VCaP (cell line): ENCODE measurements around the gene TRAFD1.

Source experiments
- H3K27ac ChIP-seq: fragments of 450-650 bp; 2 replicates; pipeline ENCODE4 v1.5.1; 2017
- TF ChIP-seq, protein P1 (sequence below): fragments of 450-650 bp; conservative IDR thresholded peaks from 2 replicates; pipeline ENCODE4 v1.5.1; 2017; ENCODE audit warnings: mild to moderate bottlenecking, moderate library complexity

The TRAFD1 gene

DNA sequence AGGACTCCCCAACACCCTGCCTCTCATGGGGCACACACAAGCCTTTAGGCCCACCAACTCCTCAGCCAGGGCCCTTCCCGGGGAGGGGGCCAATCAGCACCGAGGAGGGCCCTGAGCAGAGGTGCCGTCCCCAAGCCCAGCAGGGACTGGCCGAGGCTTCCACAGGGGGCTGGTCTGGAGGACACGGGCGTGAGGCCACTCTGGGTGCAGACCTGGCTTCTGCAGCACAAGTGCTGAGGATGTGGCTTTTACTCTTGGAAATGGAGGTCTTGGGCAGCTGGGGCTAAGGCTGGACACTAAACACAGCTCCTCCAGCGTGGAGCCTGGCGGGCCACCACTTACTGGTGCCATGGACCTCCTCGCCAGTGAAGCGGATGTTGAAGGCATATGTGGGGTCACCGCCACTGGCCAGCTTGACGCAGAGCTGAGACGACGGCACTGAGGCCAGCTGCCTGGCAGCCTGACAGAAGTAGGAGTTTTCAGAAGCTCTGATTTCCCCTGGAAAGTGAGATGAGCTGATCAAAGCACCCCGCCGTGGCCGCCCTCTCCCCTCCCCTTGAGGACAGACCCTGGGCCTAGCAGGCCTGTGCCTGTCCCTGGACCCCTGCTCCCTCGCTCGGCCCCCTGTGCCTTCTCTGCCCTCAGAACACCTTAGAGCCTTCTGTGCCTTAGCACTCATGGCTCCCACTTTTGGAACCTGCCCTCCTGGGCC, 44.0 kb downstream of the TRAFD1 start:
- no peak overlapping the region for H3K27ac ChIP-seq
- TF ChIP-seq, protein P1, sequence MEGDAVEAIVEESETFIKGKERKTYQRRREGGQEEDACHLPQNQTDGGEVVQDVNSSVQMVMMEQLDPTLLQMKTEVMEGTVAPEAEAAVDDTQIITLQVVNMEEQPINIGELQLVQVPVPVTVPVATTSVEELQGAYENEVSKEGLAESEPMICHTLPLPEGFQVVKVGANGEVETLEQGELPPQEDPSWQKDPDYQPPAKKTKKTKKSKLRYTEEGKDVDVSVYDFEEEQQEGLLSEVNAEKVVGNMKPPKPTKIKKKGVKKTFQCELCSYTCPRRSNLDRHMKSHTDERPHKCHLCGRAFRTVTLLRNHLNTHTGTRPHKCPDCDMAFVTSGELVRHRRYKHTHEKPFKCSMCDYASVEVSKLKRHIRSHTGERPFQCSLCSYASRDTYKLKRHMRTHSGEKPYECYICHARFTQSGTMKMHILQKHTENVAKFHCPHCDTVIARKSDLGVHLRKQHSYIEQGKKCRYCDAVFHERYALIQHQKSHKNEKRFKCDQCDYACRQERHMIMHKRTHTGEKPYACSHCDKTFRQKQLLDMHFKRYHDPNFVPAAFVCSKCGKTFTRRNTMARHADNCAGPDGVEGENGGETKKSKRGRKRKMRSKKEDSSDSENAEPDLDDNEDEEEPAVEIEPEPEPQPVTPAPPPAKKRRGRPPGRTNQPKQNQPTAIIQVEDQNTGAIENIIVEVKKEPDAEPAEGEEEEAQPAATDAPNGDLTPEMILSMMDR = no peak

- H3K27ac ChIP-seq = no peak overlapping the region
Measured at GRCh38 chr12:112169966-112170365, 44.6 kb downstream of the TRAFD1 start.

DNA sequence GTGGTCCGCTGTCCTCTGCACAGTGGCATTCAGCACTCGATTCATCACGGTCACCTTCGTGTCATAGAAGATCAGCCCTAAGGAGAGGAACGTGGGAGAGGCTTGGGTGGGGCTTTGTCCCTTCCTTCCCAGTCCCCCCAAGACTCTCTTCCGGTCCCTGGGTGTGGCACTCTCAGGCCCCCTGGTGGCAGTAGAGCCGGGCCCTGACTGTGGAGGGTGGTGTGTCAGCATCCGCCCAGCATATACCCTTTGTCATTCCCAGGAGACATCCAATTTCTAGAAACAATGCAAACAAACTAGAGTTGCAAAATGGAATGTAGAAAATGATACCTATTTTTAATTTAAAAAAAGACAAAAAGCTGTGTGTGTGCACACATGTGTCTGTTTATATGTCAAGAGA, 45.0 kb downstream of the TRAFD1 start:
- no peak overlapping the region for H3K27ac ChIP-seq
- TF ChIP-seq, protein P1 = peak; percentile 40; the same call in 1 of the 2 replicates

More at GRCh38 chr12:112169966-112170365, 44.6 kb downstream of the TRAFD1 start:
- TF ChIP-seq, protein P1 = no peak

DNA sequence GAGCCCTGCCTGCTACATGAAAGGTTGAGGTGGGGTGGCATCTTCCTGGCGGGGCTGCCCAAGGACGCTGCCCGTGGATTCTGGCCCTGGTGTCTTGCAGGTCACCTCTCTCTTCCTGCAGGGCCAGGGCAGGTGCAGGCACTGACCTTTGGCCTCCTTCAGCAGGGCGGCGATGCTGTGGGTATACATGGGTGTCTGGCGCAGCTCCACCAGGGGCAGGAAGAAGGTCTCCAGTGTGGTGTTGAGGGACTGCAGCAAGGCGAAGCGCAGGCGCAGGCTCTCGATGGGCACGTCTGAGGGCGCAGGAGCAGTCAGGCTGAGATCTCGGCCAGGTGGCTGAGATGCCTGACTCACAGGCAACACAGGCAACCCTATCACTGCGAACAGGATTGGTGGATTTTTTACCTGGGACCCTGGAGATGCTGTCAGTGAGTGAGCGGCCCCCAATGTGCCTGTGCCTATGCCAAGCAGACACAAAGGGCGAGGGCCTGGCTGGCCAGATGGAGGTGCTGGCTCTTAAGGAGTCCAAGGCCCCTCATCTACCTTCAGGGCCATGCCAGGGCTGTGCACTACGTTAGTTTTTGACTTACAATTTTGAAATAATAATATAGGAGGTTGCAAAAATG, 45.7 kb downstream of the TRAFD1 start:
- TF ChIP-seq, protein P1 = no peak

DNA sequence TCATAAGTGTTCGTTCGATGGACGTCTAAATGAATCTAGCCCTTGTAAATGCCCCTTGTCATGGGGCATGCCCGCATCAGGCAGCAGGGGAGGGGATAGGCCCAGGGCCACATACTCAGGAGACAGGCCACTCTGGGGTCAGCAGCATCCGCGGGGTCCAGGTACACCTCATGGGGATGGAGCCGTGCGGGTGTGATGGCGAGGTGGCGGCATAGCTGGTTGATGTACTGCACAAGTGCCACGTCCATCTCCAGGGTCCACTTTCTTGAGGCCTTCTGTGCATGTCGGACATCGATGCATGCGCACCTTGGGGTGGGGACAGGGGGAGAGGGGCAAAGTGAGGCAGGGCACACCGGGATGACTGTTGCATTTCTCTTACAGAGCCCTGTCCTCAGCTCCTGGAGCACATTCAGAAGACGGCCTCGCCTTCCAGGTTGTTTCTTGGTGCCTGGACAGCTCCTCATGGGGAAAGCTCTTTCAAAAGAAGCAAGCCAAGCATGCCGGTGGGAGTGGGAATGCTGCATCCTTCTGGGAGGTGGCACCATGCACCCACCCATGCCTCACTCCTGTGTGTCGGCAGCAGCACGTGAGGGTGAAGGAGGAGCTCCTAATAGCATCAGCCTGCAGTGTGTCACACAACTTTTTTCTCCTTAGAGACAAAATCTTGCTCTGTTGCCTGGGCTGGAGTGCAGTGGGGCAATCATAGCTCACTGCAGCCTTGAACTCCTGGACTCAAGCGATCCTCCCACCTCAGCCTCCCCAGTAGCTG, 47.4 kb downstream of the TRAFD1 start:
- H3K27ac ChIP-seq = no peak overlapping the region
- TF ChIP-seq, protein P1 = no peak

More for the DNA sequence above, 45.7 kb downstream of the TRAFD1 start:
- H3K27ac ChIP-seq = no peak overlapping the region

DNA sequence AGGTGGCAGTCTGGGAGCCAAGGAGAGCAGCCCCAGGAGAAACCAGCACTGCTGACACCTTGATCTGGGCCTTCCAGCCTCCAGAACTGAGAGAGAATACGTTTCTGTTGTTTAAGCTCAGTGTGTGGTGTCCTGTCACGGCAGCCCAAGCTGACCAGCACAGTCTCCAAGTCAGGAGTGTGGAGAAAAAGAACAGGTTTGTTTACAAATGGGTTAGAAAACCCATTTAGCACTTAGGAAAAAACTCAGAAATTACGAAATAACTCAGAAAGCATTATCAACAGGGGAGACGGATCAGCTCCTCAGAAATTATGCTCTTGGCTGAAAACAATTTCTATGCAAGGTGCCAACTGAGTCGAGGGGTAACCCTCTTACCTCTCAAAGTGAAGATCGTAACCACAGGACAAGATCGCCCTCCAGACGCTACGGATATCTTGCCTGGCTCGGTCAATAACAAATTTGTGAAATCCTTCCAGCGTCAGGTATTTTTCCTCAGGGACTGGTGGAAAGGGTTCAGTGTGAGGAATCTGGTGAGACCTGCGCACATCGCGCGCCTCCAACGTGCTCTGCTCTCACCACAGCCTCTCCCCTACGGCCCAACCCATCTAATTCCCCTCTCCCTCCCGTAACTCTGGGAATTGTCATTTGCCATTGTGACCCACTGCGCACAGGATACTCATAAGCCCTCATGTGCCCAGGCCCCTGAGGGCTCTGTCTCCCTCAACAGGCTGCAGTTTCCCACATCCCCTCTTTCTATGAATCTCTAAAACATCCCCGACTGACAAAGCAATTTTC, 50.2 kb downstream of the TRAFD1 start:
- H3K27ac ChIP-seq = no peak overlapping the region
- TF ChIP-seq, protein P1 = no peak
